Activated T-helper 1 cell treated with anti-CD3 and anti-CD28 coated beads, Interleukin-2, amount 50 U/mL, for 16 hours (primary cell): ENCODE results near the gene MICAL2.

Experiments used
- DNase-seq, 2 donors: peaks; one replicate each; pipeline ENCODE4 v3.0.0-alpha.2; 2020; ENCODE audit warnings: low read depth in 1 of 2, low spot score in 1 of 2

The MICAL2 gene

GRCh38 chr11:12149672-12150225 lies 39.4 kb downstream of the MICAL2 start:
- DNase-seq, result no peak

- DNase-seq, result no peak
Measured at GRCh38 chr11:12150831-12151382, 40.5 kb downstream of the MICAL2 start.

- no peak for DNase-seq
Measured at GRCh38 chr11:12152321-12152720, 41.9 kb downstream of the MICAL2 start.

- no peak for DNase-seq
Measured at GRCh38 chr11:12154871-12155668, 44.7 kb downstream of the MICAL2 start.

- no peak for DNase-seq
Measured at GRCh38 chr11:12155696-12156095, 45.3 kb downstream of the MICAL2 start.

GRCh38 chr11:12156301-12157140 lies 46.1 kb downstream of the MICAL2 start:
- no peak for DNase-seq

- DNase-seq, result no peak
Measured at GRCh38 chr11:12157241-12157661, 46.9 kb downstream of the MICAL2 start.

- DNase-seq, result no peak
Measured at GRCh38 chr11:12158909-12159308, 48.5 kb downstream of the MICAL2 start.

- DNase-seq, result no peak
Measured at GRCh38 chr11:12159351-12160099, 49.1 kb downstream of the MICAL2 start.

GRCh38 chr11:12160231-12160630 lies 49.8 kb downstream of the MICAL2 start:
- DNase-seq, result no peak

- no peak for DNase-seq
Measured at GRCh38 chr11:12160680-12161079, 50.3 kb downstream of the MICAL2 start.

- no peak for DNase-seq
Measured at GRCh38 chr11:12161137-12161536, 50.7 kb downstream of the MICAL2 start.

- no peak for DNase-seq
Measured at GRCh38 chr11:12161603-12162350, 51.4 kb downstream of the MICAL2 start.

- no peak for DNase-seq
Measured at GRCh38 chr11:12162652-12163051, 52.3 kb downstream of the MICAL2 start.

GRCh38 chr11:12163181-12163941 lies 53.0 kb downstream of the MICAL2 start:
- DNase-seq, result no peak

GRCh38 chr11:12164061-12165014 lies 53.9 kb downstream of the MICAL2 start:
- no peak for DNase-seq

- no peak for DNase-seq
Measured at GRCh38 chr11:12165237-12165875, 55.0 kb downstream of the MICAL2 start.
